ENCODE results near the gene POU6F1.
A peak's percentile ranks its signal among the peaks of the same experiment; 100 is the strongest.

The POU6F1 gene

DNA sequence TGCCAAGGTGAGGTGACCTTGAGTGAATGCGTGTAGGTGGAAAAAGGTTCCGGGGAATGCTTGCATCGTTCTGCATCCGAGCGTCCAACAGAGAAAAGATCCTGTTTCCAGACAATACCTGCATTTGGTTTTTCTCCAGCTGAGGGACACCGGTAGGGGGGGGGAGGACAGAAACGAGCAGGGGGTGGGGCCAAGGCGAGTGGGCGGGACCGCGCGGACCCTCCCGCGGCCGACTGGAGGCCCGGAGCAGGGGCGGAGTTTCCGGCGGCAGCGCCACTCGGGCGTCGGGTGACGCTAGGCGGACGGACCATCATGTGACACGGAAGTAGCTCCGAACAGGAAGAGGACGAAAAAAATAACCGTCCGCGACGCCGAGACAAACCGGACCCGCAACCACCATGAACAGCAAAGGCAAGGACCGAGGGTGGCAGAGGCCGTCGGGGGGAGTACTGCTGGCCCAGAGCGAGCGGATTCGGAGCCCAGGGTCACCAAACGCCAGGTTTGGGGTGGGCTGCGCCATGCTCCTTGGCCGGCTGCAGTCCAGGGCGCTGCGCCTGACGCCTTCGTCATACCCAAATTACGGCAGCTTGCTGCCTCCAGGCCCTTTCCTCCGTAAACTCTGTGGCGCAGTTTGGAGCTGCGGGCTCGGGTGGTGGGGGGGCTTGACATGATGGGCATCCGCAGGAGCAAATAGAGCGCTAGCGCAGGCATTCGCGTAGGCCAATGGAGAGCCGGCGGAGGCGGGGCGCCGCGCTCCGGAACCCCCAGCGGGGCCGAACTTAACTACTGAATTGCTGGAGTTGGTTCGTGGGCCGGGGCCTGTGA, 20.9 kb upstream of the POU6F1 start, which contains the start of gene DAZAP2:
DAZAP2 (plus strand) TSS at position 317 of the 825 bp plus-strand sequence; CDS start at position 399, 82 bp downstream.
- peak; percentile 96 for DNase-seq (ENCODE audit: low read depth in 1 of 2, low spot score in 1 of 2)
- no peaks in the 10 kb centered on the region for H3K27me3 ChIP-seq (ENCODE audit: insufficient read depth, poor library complexity, severe bottlenecking)
- peak within 1 kb of the TSS; percentile 100 for H3K27ac ChIP-seq (replicated peaks)
- peak within 1 kb of the TSS; percentile 67 for H3K4me3 ChIP-seq (replicated peaks; ENCODE audit: insufficient read depth, low read length)
- peak; percentile 62; the same call in 1 of the 2 replicates for TF ChIP-seq GABPA (IDR thresholded peaks at IDR 0.05; ENCODE audit: low read depth)
- TF ChIP-seq SPI1 (IDR thresholded peaks at IDR 0.05; ENCODE audit: borderline replicate concordance, low read depth), result no peak
- TF ChIP-seq, protein P1, sequence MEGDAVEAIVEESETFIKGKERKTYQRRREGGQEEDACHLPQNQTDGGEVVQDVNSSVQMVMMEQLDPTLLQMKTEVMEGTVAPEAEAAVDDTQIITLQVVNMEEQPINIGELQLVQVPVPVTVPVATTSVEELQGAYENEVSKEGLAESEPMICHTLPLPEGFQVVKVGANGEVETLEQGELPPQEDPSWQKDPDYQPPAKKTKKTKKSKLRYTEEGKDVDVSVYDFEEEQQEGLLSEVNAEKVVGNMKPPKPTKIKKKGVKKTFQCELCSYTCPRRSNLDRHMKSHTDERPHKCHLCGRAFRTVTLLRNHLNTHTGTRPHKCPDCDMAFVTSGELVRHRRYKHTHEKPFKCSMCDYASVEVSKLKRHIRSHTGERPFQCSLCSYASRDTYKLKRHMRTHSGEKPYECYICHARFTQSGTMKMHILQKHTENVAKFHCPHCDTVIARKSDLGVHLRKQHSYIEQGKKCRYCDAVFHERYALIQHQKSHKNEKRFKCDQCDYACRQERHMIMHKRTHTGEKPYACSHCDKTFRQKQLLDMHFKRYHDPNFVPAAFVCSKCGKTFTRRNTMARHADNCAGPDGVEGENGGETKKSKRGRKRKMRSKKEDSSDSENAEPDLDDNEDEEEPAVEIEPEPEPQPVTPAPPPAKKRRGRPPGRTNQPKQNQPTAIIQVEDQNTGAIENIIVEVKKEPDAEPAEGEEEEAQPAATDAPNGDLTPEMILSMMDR (IDR thresholded peaks at IDR 0.05; ENCODE audit: insufficient read depth, low read length), result no peak
- TF ChIP-seq POLR2AphosphoS5 (IDR thresholded peaks at IDR 0.05; ENCODE audit: low read depth), result peak; percentile 87

DNA sequence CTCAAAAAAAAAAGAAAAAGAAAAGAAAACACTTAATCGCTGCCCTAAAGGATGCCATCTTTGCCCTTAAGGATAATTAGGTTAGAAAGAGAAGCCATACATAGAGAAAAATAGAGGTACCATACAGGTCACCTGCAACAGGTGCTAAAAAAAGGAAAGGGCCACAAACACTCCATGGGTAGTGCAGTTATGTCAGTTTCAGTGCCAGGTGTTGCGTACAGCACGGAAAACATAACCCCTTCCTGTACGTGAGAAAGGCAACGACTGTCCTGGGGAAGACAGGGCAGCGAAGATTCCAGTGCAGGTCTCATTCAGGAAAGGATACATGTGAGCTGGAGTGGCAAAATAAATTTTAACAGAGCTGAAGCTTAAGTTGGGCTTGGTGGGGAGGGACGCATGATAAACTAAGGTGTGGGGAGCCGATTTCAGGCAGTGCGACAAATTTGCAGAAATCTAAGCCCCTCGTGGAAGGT, 20.2 kb upstream of the POU6F1 start:
- Histone ChIP-seq H3K27ac (replicated peaks) (peak overlapping the region; percentile 100), H3K27me3 (ENCODE audit: insufficient read depth, poor library complexity, severe bottlenecking) (no peaks in the 10 kb centered on the region), H3K4me3 (replicated peaks; ENCODE audit: insufficient read depth, low read length) (peak overlapping the region; percentile 67)
- TF ChIP-seq, protein P2, sequence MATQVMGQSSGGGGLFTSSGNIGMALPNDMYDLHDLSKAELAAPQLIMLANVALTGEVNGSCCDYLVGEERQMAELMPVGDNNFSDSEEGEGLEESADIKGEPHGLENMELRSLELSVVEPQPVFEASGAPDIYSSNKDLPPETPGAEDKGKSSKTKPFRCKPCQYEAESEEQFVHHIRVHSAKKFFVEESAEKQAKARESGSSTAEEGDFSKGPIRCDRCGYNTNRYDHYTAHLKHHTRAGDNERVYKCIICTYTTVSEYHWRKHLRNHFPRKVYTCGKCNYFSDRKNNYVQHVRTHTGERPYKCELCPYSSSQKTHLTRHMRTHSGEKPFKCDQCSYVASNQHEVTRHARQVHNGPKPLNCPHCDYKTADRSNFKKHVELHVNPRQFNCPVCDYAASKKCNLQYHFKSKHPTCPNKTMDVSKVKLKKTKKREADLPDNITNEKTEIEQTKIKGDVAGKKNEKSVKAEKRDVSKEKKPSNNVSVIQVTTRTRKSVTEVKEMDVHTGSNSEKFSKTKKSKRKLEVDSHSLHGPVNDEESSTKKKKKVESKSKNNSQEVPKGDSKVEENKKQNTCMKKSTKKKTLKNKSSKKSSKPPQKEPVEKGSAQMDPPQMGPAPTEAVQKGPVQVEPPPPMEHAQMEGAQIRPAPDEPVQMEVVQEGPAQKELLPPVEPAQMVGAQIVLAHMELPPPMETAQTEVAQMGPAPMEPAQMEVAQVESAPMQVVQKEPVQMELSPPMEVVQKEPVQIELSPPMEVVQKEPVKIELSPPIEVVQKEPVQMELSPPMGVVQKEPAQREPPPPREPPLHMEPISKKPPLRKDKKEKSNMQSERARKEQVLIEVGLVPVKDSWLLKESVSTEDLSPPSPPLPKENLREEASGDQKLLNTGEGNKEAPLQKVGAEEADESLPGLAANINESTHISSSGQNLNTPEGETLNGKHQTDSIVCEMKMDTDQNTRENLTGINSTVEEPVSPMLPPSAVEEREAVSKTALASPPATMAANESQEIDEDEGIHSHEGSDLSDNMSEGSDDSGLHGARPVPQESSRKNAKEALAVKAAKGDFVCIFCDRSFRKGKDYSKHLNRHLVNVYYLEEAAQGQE (IDR thresholded peaks at IDR 0.05; ENCODE audit: insufficient replicate concordance, low read depth), result no peak
- no peak for TF ChIP-seq GABPA (IDR thresholded peaks at IDR 0.05; ENCODE audit: low read depth)
- TF ChIP-seq, protein P1 (IDR thresholded peaks at IDR 0.05; ENCODE audit: insufficient read depth, low read length), result no peak
- no peak for TF ChIP-seq SPI1 (IDR thresholded peaks at IDR 0.05; ENCODE audit: borderline replicate concordance, low read depth)
- no peak for TF ChIP-seq POLR2AphosphoS5 (IDR thresholded peaks at IDR 0.05; ENCODE audit: low read depth)
- DNase-seq (ENCODE audit: low read depth in 1 of 2, low spot score in 1 of 2), result no peak

DNA sequence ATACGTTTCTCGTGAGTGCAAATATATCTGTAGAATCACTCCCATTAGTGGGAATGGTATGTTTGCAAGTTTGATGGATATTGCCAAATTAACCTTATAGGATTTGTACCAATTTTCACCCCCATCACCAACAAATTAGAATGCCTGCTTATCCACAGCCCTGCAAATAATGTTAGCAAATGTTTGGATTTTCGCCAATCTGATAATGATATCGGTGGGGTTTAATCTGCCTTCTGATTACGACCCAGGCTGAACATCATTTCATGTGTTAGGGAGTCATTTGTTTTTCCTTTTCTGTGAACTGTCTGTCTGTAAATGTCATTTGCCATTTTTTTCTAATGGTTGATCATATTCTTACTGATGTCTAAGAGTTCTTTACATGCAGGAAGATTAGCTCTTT, 16.7 kb upstream of the POU6F1 start:
- Histone ChIP-seq H3K27ac (replicated peaks) (no peak overlapping the region), H3K27me3 (ENCODE audit: insufficient read depth, poor library complexity, severe bottlenecking) (no peaks in the 10 kb centered on the region), H3K4me3 (replicated peaks; ENCODE audit: insufficient read depth, low read length) (no peak overlapping the region)
- DNase-seq (ENCODE audit: low read depth in 1 of 2, low spot score in 1 of 2), result no peak
- TF ChIP-seq GABPA (IDR thresholded peaks at IDR 0.05; ENCODE audit: low read depth) (no peak), SPI1 (IDR thresholded peaks at IDR 0.05; ENCODE audit: borderline replicate concordance, low read depth) (no peak), POLR2AphosphoS5 (IDR thresholded peaks at IDR 0.05; ENCODE audit: low read depth) (no peak)
- TF ChIP-seq, protein P2 (IDR thresholded peaks at IDR 0.05; ENCODE audit: insufficient replicate concordance, low read depth), result no peak
- TF ChIP-seq, protein P1 (IDR thresholded peaks at IDR 0.05; ENCODE audit: insufficient read depth, low read length), result no peak

Measured in HL-60 (cell line).